ENCODE measurements around the gene KRT72.

Gene KRT72

DNA sequence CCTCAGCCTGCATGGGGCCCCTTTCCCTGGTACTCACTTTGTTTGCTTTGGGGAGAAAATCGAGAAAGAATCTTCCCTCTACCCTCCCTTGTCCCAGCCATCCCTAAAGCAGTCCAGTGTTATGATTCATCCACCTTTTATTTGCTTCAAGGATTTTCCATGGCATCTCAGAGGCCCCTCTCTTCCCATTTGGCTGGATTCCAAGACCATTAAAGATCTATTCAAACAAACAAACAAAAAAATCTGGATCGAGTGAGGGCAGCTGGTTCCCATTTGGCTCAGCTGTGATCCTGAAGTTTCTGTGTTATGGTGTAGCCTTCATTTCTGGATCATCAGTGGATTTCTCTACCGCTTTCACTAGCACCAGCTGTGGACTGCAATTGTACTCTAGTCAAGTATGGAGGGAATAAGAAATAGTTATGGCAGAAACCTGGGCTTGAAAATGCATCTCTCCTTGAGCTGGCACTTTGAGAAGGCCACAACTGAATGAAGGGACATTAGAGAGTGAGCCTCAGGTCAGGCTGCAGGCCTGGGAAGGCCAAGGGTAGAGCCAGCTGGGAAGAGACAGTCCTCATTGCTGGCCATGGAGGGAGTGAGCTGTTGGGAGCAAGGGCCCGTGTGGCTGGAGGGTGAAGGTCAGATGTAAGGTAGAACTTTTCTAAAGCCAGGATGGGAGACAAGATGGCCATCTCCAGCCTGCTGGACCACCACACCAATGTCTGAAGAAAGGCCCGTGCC is 62.0 kb downstream of the KRT72 start:
- H2AFZ ChIP-seq (ENCODE audit: low read length): no peak overlapping the region
- H3K36me3 ChIP-seq (ENCODE audit: insufficient read depth, low read length): no peaks in the 10 kb centered on the region
- H3K79me2 ChIP-seq (ENCODE audit: insufficient read depth, low read length): no peaks in the 10 kb centered on the region
- H3K4me3 ChIP-seq (ENCODE audit: low read depth, low read length, poor library complexity, severe bottlenecking): no peak overlapping the region
- no peak overlapping the region for H3K9ac ChIP-seq (ENCODE audit: low read length)
- no peak overlapping the region for H3K4me2 ChIP-seq (ENCODE audit: low read length)
- no peaks in the 10 kb centered on the region for H3K4me1 ChIP-seq (ENCODE audit: insufficient read depth, low read length, severe bottlenecking)
- TF ChIP-seq EZH2 (IDR thresholded peaks at IDR 0.05; ENCODE audit: borderline replicate concordance, low read length): no peak
- TF ChIP-seq, protein P1, sequence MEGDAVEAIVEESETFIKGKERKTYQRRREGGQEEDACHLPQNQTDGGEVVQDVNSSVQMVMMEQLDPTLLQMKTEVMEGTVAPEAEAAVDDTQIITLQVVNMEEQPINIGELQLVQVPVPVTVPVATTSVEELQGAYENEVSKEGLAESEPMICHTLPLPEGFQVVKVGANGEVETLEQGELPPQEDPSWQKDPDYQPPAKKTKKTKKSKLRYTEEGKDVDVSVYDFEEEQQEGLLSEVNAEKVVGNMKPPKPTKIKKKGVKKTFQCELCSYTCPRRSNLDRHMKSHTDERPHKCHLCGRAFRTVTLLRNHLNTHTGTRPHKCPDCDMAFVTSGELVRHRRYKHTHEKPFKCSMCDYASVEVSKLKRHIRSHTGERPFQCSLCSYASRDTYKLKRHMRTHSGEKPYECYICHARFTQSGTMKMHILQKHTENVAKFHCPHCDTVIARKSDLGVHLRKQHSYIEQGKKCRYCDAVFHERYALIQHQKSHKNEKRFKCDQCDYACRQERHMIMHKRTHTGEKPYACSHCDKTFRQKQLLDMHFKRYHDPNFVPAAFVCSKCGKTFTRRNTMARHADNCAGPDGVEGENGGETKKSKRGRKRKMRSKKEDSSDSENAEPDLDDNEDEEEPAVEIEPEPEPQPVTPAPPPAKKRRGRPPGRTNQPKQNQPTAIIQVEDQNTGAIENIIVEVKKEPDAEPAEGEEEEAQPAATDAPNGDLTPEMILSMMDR (IDR thresholded peaks at IDR 0.05; ENCODE audit: low read length): no peak
- no peaks in the 10 kb centered on the region for H3K9me2 ChIP-seq (ENCODE audit: low read depth, low read length)
- no peaks in the 10 kb centered on the region for H3K9me3 ChIP-seq (ENCODE audit: low read length)
- H3K27me3 ChIP-seq (ENCODE audit: insufficient read depth, low read length): no peaks in the 10 kb centered on the region
- H4K20me1 ChIP-seq (ENCODE audit: insufficient read depth, low read length): no peaks in the 10 kb centered on the region
- no peaks in the 10 kb centered on the region for H3F3A ChIP-seq (ENCODE audit: insufficient read depth, low read length)
- no peak overlapping the region for H3K27ac ChIP-seq (ENCODE audit: low read depth, low read length, poor library complexity, severe bottlenecking)

DNA sequence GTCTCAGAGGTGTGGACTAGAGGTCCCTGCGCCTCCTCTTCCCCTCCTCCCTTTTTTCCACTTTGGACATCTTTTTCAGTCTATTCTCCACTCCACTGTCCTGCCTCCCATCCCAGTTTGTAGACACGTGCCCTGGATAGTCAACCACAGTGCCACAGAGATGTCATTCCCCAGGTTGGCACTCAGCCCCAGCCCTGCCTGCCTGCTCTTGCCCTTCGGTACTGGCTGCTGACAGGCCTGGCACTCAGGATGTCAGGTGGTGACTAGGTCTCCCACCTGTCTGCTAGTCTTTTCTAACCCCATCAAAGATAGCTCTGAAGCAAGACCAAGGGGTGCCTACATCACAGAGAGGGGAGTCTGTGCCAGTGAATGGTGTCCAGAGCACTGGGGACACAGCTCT is 64.2 kb downstream of the KRT72 start:
- no peaks in the 10 kb centered on the region; the same call in 1 of the 2 replicates for H3K27me3 ChIP-seq (ENCODE audit: insufficient read depth, low read length)

More for the DNA sequence above, 64.2 kb downstream of the KRT72 start:
- no peak overlapping the region for H3K9ac ChIP-seq (ENCODE audit: low read length)
- TF ChIP-seq EZH2 (IDR thresholded peaks at IDR 0.05; ENCODE audit: borderline replicate concordance, low read length): no peak
- TF ChIP-seq, protein P1 (IDR thresholded peaks at IDR 0.05; ENCODE audit: low read length): no peak
- H3F3A ChIP-seq (ENCODE audit: insufficient read depth, low read length): no peaks in the 10 kb centered on the region
- H3K9me2 ChIP-seq (ENCODE audit: low read depth, low read length): no peaks in the 10 kb centered on the region
- H4K20me1 ChIP-seq (ENCODE audit: insufficient read depth, low read length): no peaks in the 10 kb centered on the region
- no peaks in the 10 kb centered on the region for H3K4me1 ChIP-seq (ENCODE audit: insufficient read depth, low read length, severe bottlenecking)
- H3K4me2 ChIP-seq (ENCODE audit: low read length): no peak overlapping the region
- H3K4me3 ChIP-seq (ENCODE audit: low read depth, low read length, poor library complexity, severe bottlenecking): no peak overlapping the region
- H2AFZ ChIP-seq (ENCODE audit: low read length): no peak overlapping the region
- H3K9me3 ChIP-seq (ENCODE audit: low read length): no peaks in the 10 kb centered on the region
- no peaks in the 10 kb centered on the region for H3K79me2 ChIP-seq (ENCODE audit: insufficient read depth, low read length)
- no peaks in the 10 kb centered on the region for H3K36me3 ChIP-seq (ENCODE audit: insufficient read depth, low read length)
- H3K27ac ChIP-seq (ENCODE audit: low read depth, low read length, poor library complexity, severe bottlenecking): no peak overlapping the region
